ENCODE results near the gene LAMB1.

Gene LAMB1

GRCh38 chr7:108016841-108017775, 14.1 kb upstream of the LAMB1 start:
- Histone ChIP-seq H3K27ac (ENCODE audit: low read length, poor library complexity, severe bottlenecking) (peak overlapping the region; percentile 61), H3K9ac (ENCODE audit: low read length) (no peak overlapping the region), H3K36me3 (ENCODE audit: control insufficient read depth in 1 of 2, insufficient read depth in 2 of 2, low read depth in 1 of 2, low read length in 2 of 2) (no peaks in the 10 kb centered on the region), H3K4me3 (ENCODE audit: insufficient read depth in 1 of 2, low read depth in 1 of 2, low read length in 2 of 2) (no peak overlapping the region), H3K23ac (ENCODE audit: low read length in 2 of 2) (no peak overlapping the region), H3K27me3 (ENCODE audit: control insufficient read depth in 1 of 2, insufficient read depth in 1 of 2, low read length in 2 of 2) (no peaks in the 10 kb centered on the region), H3K4me1 (ENCODE audit: control insufficient read depth, insufficient read depth, low read depth, low read length) (peaks cover 9% of the 10 kb centered on the region), H2BK120ac (ENCODE audit: low read depth, low read length) (no peak overlapping the region), H3K4me2 (ENCODE audit: low read length, poor library complexity, severe bottlenecking) (no peak overlapping the region), H2BK5ac (ENCODE audit: low read depth, low read length, poor library complexity, severe bottlenecking) (no peak overlapping the region), H2BK15ac (ENCODE audit: low read depth, poor library complexity, severe bottlenecking) (no peak overlapping the region), H4K8ac (ENCODE audit: low read length) (no peak overlapping the region), H3K4ac (ENCODE audit: low read depth in 1 of 2, low read length in 2 of 2) (no peak overlapping the region), H2AK5ac (ENCODE audit: low read length, severe bottlenecking) (no peak overlapping the region), H2BK12ac (ENCODE audit: low read length in 2 of 2) (no peak overlapping the region), H4K91ac (ENCODE audit: low read length) (no peak overlapping the region), H3K14ac (ENCODE audit: low read length in 2 of 2) (no peak overlapping the region), H3K9me3 (ENCODE audit: control insufficient read depth, low read length) (no peaks in the 10 kb centered on the region), H3K79me1 (replicated peaks; ENCODE audit: low read length, poor library complexity, severe bottlenecking) (peaks cover 1% of the 10 kb centered on the region), H3K18ac (ENCODE audit: low read depth in 1 of 2, low read length in 2 of 2) (no peak overlapping the region), H2AFZ (ENCODE audit: low read depth, low read length) (no peak overlapping the region)
- DNase-seq, result no peak
- WGBS, result 54% methylated on average over 2 of the region's 2 CpGs

DNA sequence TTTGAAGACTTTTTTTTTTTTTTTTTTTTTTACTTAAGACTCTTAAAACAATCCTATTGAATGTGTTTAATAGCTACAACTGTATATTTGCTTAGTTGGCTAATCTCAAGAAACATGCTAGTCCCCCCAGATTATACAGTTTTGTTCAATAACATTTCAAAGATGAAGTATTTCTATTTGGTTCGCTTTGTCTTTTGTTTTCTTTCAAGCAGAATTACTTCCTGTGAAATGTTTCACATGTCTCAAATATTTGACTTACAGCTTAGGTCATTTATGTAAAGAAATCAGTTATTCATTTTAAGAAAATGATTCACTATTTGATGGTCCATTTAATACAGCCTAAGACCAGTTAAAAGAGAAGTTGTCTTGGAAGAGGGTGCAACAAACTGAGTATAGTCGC, 12.8 kb upstream of the LAMB1 start:
- Histone ChIP-seq H3K27me3 (ENCODE audit: control insufficient read depth in 1 of 2, insufficient read depth in 1 of 2, low read length in 2 of 2) (no peaks in the 10 kb centered on the region), H3K27ac (ENCODE audit: low read length, poor library complexity, severe bottlenecking) (peak overlapping the region; percentile 96), H3K36me3 (ENCODE audit: control insufficient read depth in 1 of 2, insufficient read depth in 2 of 2, low read depth in 1 of 2, low read length in 2 of 2) (no peaks in the 10 kb centered on the region), H2BK12ac (ENCODE audit: low read length in 2 of 2) (no peak overlapping the region), H3K4ac (ENCODE audit: low read depth in 1 of 2, low read length in 2 of 2) (peak overlapping the region in 1 of 2 experiments; percentile 73), H2AFZ (ENCODE audit: low read depth, low read length) (no peak overlapping the region), H3K79me1 (replicated peaks; ENCODE audit: low read length, poor library complexity, severe bottlenecking) (peaks cover 1% of the 10 kb centered on the region), H4K8ac (ENCODE audit: low read length) (no peak overlapping the region), H3K4me3 (ENCODE audit: insufficient read depth in 1 of 2, low read depth in 1 of 2, low read length in 2 of 2) (no peak overlapping the region), H3K23ac (ENCODE audit: low read length in 2 of 2) (no peak overlapping the region), H2BK15ac (ENCODE audit: low read depth, poor library complexity, severe bottlenecking) (no peak overlapping the region), H3K9me3 (ENCODE audit: control insufficient read depth, low read length) (no peaks in the 10 kb centered on the region), H2BK5ac (ENCODE audit: low read depth, low read length, poor library complexity, severe bottlenecking) (peak overlapping the region; percentile 85), H3K14ac (ENCODE audit: low read length in 2 of 2) (no peak overlapping the region), H3K18ac (ENCODE audit: low read depth in 1 of 2, low read length in 2 of 2) (no peak overlapping the region), H3K4me2 (ENCODE audit: low read length, poor library complexity, severe bottlenecking) (no peak overlapping the region), H3K9ac (ENCODE audit: low read length) (no peak overlapping the region), H2BK120ac (ENCODE audit: low read depth, low read length) (no peak overlapping the region), H3K4me1 (ENCODE audit: control insufficient read depth, insufficient read depth, low read depth, low read length) (peaks cover 11% of the 10 kb centered on the region), H2AK5ac (ENCODE audit: low read length, severe bottlenecking) (no peak overlapping the region), H4K91ac (ENCODE audit: low read length) (no peak overlapping the region)
- DNase-seq, result no peak
- WGBS, result 80% methylated on average over 1 of the region's 2 CpGs

DNA sequence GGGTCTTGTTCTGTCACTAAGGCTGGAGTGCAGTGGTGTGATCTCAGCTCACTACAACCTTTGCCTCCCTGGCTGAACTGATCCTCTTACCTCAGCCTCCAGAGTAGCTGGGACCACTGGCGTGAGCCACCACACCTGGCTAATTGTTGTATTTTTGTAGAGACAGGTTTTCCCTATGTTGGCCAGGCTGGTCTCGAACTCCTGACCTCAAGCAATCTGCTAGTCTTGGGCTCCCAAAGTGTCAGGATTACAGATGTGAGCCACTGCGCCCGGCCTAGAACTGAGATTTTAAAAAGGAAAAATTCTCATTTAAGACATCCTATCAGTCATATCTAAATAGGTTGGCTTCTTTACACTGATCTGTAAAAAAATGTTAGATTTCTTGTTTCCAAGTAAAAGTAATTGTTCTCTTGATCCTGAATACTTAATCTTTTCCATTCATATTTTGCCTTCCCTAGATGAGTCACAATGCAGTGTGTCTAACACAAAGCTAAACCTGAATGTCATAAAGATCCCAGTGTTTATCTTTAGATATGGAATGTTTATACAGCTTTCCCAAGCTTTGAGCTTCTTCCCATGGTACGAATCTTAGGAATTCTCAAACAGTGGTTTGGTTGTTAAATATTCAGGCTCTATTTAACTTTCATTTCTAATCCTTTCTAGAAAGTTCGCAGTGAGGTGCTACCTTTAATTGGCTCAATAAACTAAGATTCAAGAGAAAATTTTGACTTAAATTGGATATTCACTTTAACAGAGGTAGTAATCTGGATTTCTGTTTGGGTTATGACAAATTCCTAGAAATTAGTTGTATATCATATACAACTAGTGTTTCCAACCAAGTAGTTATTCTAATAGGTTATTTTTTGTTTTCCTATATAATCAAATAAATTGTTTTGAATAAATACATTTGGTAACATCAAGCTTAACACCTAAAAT, 12.1 kb upstream of the LAMB1 start:
- Histone ChIP-seq H3K27ac (ENCODE audit: low read length, poor library complexity, severe bottlenecking) (peak overlapping the region; percentile 99), H3K4me3 (ENCODE audit: insufficient read depth in 1 of 2, low read depth in 1 of 2, low read length in 2 of 2) (no peak overlapping the region), H3K9ac (ENCODE audit: low read length) (no peak overlapping the region), H3K27me3 (ENCODE audit: control insufficient read depth in 1 of 2, insufficient read depth in 1 of 2, low read length in 2 of 2) (no peaks in the 10 kb centered on the region), H4K8ac (ENCODE audit: low read length) (no peak overlapping the region), H3K36me3 (ENCODE audit: control insufficient read depth in 1 of 2, insufficient read depth in 2 of 2, low read depth in 1 of 2, low read length in 2 of 2) (no peaks in the 10 kb centered on the region), H3K23ac (ENCODE audit: low read length in 2 of 2) (no peak overlapping the region), H3K9me3 (ENCODE audit: control insufficient read depth, low read length) (no peaks in the 10 kb centered on the region), H4K91ac (ENCODE audit: low read length) (peak overlapping the region; percentile 44), H2BK120ac (ENCODE audit: low read depth, low read length) (peak overlapping the region; percentile 94), H2AFZ (ENCODE audit: low read depth, low read length) (no peak overlapping the region), H2BK12ac (ENCODE audit: low read length in 2 of 2) (peak overlapping the region in 1 of 2 experiments; percentile 61), H3K18ac (ENCODE audit: low read depth in 1 of 2, low read length in 2 of 2) (peak overlapping the region in 1 of 2 experiments; percentile 67), H3K4ac (ENCODE audit: low read depth in 1 of 2, low read length in 2 of 2) (peak overlapping the region in 1 of 2 experiments; percentile 32), H3K14ac (ENCODE audit: low read length in 2 of 2) (no peak overlapping the region), H2AK5ac (ENCODE audit: low read length, severe bottlenecking) (peak overlapping the region; percentile 65), H3K4me2 (ENCODE audit: low read length, poor library complexity, severe bottlenecking) (no peak overlapping the region), H2BK15ac (ENCODE audit: low read depth, poor library complexity, severe bottlenecking) (no peak overlapping the region), H3K79me1 (replicated peaks; ENCODE audit: low read length, poor library complexity, severe bottlenecking) (peaks cover 1% of the 10 kb centered on the region), H3K4me1 (ENCODE audit: control insufficient read depth, insufficient read depth, low read depth, low read length) (peaks cover 11% of the 10 kb centered on the region), H2BK5ac (ENCODE audit: low read depth, low read length, poor library complexity, severe bottlenecking) (peak overlapping the region; percentile 91)
- 56% methylated on average over 2 of the region's 6 CpGs for WGBS
- DNase-seq, result peak; percentile 84

GRCh38 chr7:108014215-108014614, 11.3 kb upstream of the LAMB1 start:
- Histone ChIP-seq H3K4me1 (ENCODE audit: control insufficient read depth, insufficient read depth, low read depth, low read length) (peaks cover 12% of the 10 kb centered on the region), H3K79me1 (replicated peaks; ENCODE audit: low read length, poor library complexity, severe bottlenecking) (peaks cover 1% of the 10 kb centered on the region), H4K91ac (ENCODE audit: low read length) (no peak overlapping the region), H3K23ac (ENCODE audit: low read length in 2 of 2) (no peak overlapping the region), H2BK5ac (ENCODE audit: low read depth, low read length, poor library complexity, severe bottlenecking) (no peak overlapping the region), H3K4me3 (ENCODE audit: insufficient read depth in 1 of 2, low read depth in 1 of 2, low read length in 2 of 2) (no peak overlapping the region), H2AK5ac (ENCODE audit: low read length, severe bottlenecking) (no peak overlapping the region), H3K36me3 (ENCODE audit: control insufficient read depth in 1 of 2, insufficient read depth in 2 of 2, low read depth in 1 of 2, low read length in 2 of 2) (no peaks in the 10 kb centered on the region), H3K27ac (ENCODE audit: low read length, poor library complexity, severe bottlenecking) (peak overlapping the region; percentile 99), H3K14ac (ENCODE audit: low read length in 2 of 2) (no peak overlapping the region), H3K18ac (ENCODE audit: low read depth in 1 of 2, low read length in 2 of 2) (no peak overlapping the region), H3K27me3 (ENCODE audit: control insufficient read depth in 1 of 2, insufficient read depth in 1 of 2, low read length in 2 of 2) (no peaks in the 10 kb centered on the region), H2BK12ac (ENCODE audit: low read length in 2 of 2) (no peak overlapping the region), H3K4me2 (ENCODE audit: low read length, poor library complexity, severe bottlenecking) (no peak overlapping the region), H2BK15ac (ENCODE audit: low read depth, poor library complexity, severe bottlenecking) (no peak overlapping the region), H2AFZ (ENCODE audit: low read depth, low read length) (no peak overlapping the region), H2BK120ac (ENCODE audit: low read depth, low read length) (no peak overlapping the region), H3K4ac (ENCODE audit: low read depth in 1 of 2, low read length in 2 of 2) (no peak overlapping the region), H3K9ac (ENCODE audit: low read length) (no peak overlapping the region), H4K8ac (ENCODE audit: low read length) (no peak overlapping the region), H3K9me3 (ENCODE audit: control insufficient read depth, low read length) (no peaks in the 10 kb centered on the region)
- 12% methylated on average over 1 of the region's 2 CpGs for WGBS
- DNase-seq, result no peak
